Left colon (tissue), 2 donors: ENCODE measurements around the gene ATG7. TPM values are rescaled to one million over a fixed set of nuclear protein-coding genes. Genes with fewer than 3 reads are reported as not detected.

Experiments used
- ATAC-seq: fragments of 200-7000 bp; cut with Tn5 transposase; one replicate; pipeline ENCODE4 v1.9.1; 2020; ENCODE audit warnings: mild to moderate bottlenecking, moderate library complexity
- DNase-seq, 2 donors: peaks; one replicate each; pipeline ENCODE4 v3.0.0-alpha.2; 2020
- intact Hi-C, 2 donors: fragments of 100-400 bp; cut with DNase I in 1 of 2; cut with micrococcal nuclease in 1 of 2; formaldehyde crosslinking; loops; one replicate each; pipeline versions ENCODE4 v1.11.2 to v1.14.0; 2022; cut with DNase I, micrococcal nuclease
- long read RNA-seq: library from polyadenylated mRNA; unstranded; transcript quantifications from one replicate; pipeline ENCODE4 v2.0.0, GENCODE V29; 2021
- total RNA-seq, 2 donors: library from RNA; stranded (reverse); fragmentation: NEBNext Ultra II Directional; extraction: Animal tissue kit (Norgen Biotek cat#: 25700); gene quantifications; one replicate each; pipeline ENCODE4 v1.2.1, GENCODE V29; 2021
- donor health status: DM: no; HTN: no; CAD: no.
- donor health status: DM: yes; HTN: yes; CAD: no.

The ATG7 gene
- 10 to 100 TPM; 34.6 to 41.0 TPM for total RNA-seq
- long read RNA-seq, full-length matches to known transcripts: 12 of 36 reads
- long read RNA-seq, partial matches to known transcripts: 7 of 36 reads
- long read RNA-seq, other reads (novel, unspliced or antisense): 17 of 36 reads

- DNase-seq: peak; percentile 97 to 99
- peak; percentile 99 for ATAC-seq
- intact Hi-C loops: no loop called here
Observed at GRCh38 chr3:11271986-11272904, at the start of gene ATG7. Gene ATG7 (plus strand): TSS chr3:11272397. CDS start chr3:11298696, 26,299 bp downstream.

- intact Hi-C loops: no loop called here
- ATAC-seq (no peak), DNase-seq (no peak)
Observed at GRCh38 chr3:11224010-11224409, 48.2 kb upstream of the ATG7 start.

- intact Hi-C loops: no loop called here
- DNase-seq: no peak
- ATAC-seq: no peak
Observed at GRCh38 chr3:11224870-11225229, 47.3 kb upstream of the ATG7 start.

- DNase-seq (peak; percentile 73 to 76), ATAC-seq (peak; percentile 71)
- intact Hi-C loops: no loop called here
Observed at GRCh38 chr3:11226042-11226370, 46.2 kb upstream of the ATG7 start.

- no peak for DNase-seq
- intact Hi-C loops: no loop called here
- no peak for ATAC-seq
Observed at GRCh38 chr3:11228041-11228440, 44.2 kb upstream of the ATG7 start.

GRCh38 chr3:11230125-11230524 lies 42.1 kb upstream of the ATG7 start:
- no peak for ATAC-seq
- intact Hi-C loops: loop anchor here in 1 of 2 donors (10.0 kb wide), 1 partner anchor 105 kb away; no protein-coding TSS in a partner anchor
- DNase-seq: no peak

GRCh38 chr3:11230832-11231231 lies 41.4 kb upstream of the ATG7 start:
- no peak for ATAC-seq
- intact Hi-C loops: loop anchor here in 1 of 2 donors (10.0 kb wide), 1 partner anchor 104 kb away; no protein-coding TSS in a partner anchor
- no peak for DNase-seq

GRCh38 chr3:11235385-11235784 lies 36.8 kb upstream of the ATG7 start:
- ATAC-seq (no peak), DNase-seq (no peak)
- intact Hi-C loops: loop anchor here in 1 of 2 donors (10.0 kb wide), 1 partner anchor 99 kb away; no protein-coding TSS in a partner anchor

GRCh38 chr3:11236588-11237461 lies 35.4 kb upstream of the ATG7 start:
- peak; percentile 67 to 89 for DNase-seq
- intact Hi-C loops: loop anchor here in 1 of 2 donors (10.0 kb wide), 1 partner anchor 98 kb away; no protein-coding TSS in a partner anchor
- peak; percentile 97 for ATAC-seq

GRCh38 chr3:11238060-11238459 lies 34.1 kb upstream of the ATG7 start:
- no peak for ATAC-seq
- intact Hi-C loops: loop anchor here in 1 of 2 donors (10.0 kb wide), 1 partner anchor 97 kb away; no protein-coding TSS in a partner anchor
- DNase-seq: no peak

- ATAC-seq (no peak), DNase-seq (no peak)
- intact Hi-C loops: loop anchor here in 1 of 2 donors (10.0 kb wide), 1 partner anchor 96 kb away; no protein-coding TSS in a partner anchor
Observed at GRCh38 chr3:11238880-11239279, 33.3 kb upstream of the ATG7 start.

GRCh38 chr3:11239796-11240195 lies 32.4 kb upstream of the ATG7 start:
- ATAC-seq (no peak), DNase-seq (no peak)
- intact Hi-C loops: loop anchor here in 1 of 2 donors (10.0 kb wide), 1 partner anchor 95 kb away; no protein-coding TSS in a partner anchor

GRCh38 chr3:11240496-11240895 lies 31.7 kb upstream of the ATG7 start:
- ATAC-seq (no peak), DNase-seq (no peak)
- intact Hi-C loops: no loop called here

- no peak for DNase-seq
- ATAC-seq: peak; percentile 68
- intact Hi-C loops: no loop called here
Observed at GRCh38 chr3:11244121-11244677, 28.0 kb upstream of the ATG7 start.

- intact Hi-C loops: no loop called here
- ATAC-seq: no peak
- DNase-seq: no peak
Observed at GRCh38 chr3:11245276-11245675, 26.9 kb upstream of the ATG7 start.

GRCh38 chr3:11245827-11246662 lies 26.2 kb upstream of the ATG7 start:
- no peak for DNase-seq
- ATAC-seq: no peak
- intact Hi-C loops: no loop called here

GRCh38 chr3:11246663-11246970 lies 25.6 kb upstream of the ATG7 start:
- intact Hi-C loops: no loop called here

GRCh38 chr3:11247362-11247761 lies 24.8 kb upstream of the ATG7 start:
- DNase-seq (peak in 1 of 2 donors; percentile 62), ATAC-seq (peak; percentile 60)

More at GRCh38 chr3:11246663-11246970, 25.6 kb upstream of the ATG7 start:
- no peak for DNase-seq
- ATAC-seq: no peak

More at GRCh38 chr3:11247362-11247761, 24.8 kb upstream of the ATG7 start:
- intact Hi-C loops: no loop called here
